HUES6 (cell line): ENCODE results near the gene PMPCA.

Experiments used
- H3K27ac ChIP-seq: 2 replicates; pipeline ENCODE4 v1.7.0; 2013; ENCODE audit warnings: low read depth, mild to moderate bottlenecking, low read length, inconsistent platforms
- H3K27me3 ChIP-seq: 2 replicates; pipeline ENCODE4 v1.6.1; 2013; ENCODE audit warnings: low read length; ENCODE audit not compliant: control insufficient read depth, insufficient read depth
- H3K36me3 ChIP-seq: 2 replicates; pipeline ENCODE4 v1.6.1; 2013; ENCODE audit warnings: low read length; ENCODE audit not compliant: control insufficient read depth, insufficient read depth
- H3K4me1 ChIP-seq: 2 replicates; pipeline ENCODE4 v1.6.1; 2013; ENCODE audit warnings: low read length; ENCODE audit not compliant: control insufficient read depth, insufficient read depth
- H3K4me3 ChIP-seq: 2 replicates; pipeline ENCODE4 v1.5.1; 2013; ENCODE audit warnings: low read depth, low read length
- H3K9ac ChIP-seq: one replicate; pipeline ENCODE4 v1.6.1; 2013; ENCODE audit warnings: mild to moderate bottlenecking, low read length
- H3K9me3 ChIP-seq: 2 replicates; pipeline ENCODE4 v1.6.1; 2013; ENCODE audit warnings: low read depth, low read length; ENCODE audit not compliant: control insufficient read depth, insufficient read depth

The PMPCA gene

GRCh38 chr9:136410500-136411287 is at the start of gene PMPCA, which contains the start of gene ENTR1:
PMPCA (plus strand) TSS chr9:136410658; CDS start chr9:136410669, 11 bp downstream.
ENTR1 (minus strand) TSS chr9:136410614; CDS start chr9:136410397, 217 bp downstream.
- Histone ChIP-seq H3K4me1 (peaks cover 9% of the 10 kb centered on the region; the same call in 1 of the 2 replicates), H3K4me3 (peak within 1 kb of the TSS; percentile 100), H3K27me3 (no peaks in the 10 kb centered on the region), H3K27ac (peak within 1 kb of the TSS; percentile 97), H3K9ac (peak within 1 kb of the TSS; percentile 98), H3K9me3 (no peaks in the 10 kb centered on the region), H3K36me3 (peaks cover 63% of the 10 kb centered on the region)

GRCh38 chr9:136361047-136361753 is 49.3 kb upstream of the PMPCA start:
- no peak overlapping the region for H3K27ac ChIP-seq
- peaks cover 17% of the 10 kb centered on the region for H3K4me1 ChIP-seq
- no peak overlapping the region for H3K4me3 ChIP-seq
- peaks cover 8% of the 10 kb centered on the region for H3K36me3 ChIP-seq
- no peaks in the 10 kb centered on the region for H3K9me3 ChIP-seq
- peak overlapping the region; percentile 36 for H3K9ac ChIP-seq
- no peaks in the 10 kb centered on the region for H3K27me3 ChIP-seq

- Histone ChIP-seq H3K9ac (no peak overlapping the region), H3K27ac (no peak overlapping the region), H3K36me3 (peaks cover 8% of the 10 kb centered on the region), H3K27me3 (no peaks in the 10 kb centered on the region), H3K4me1 (peaks cover 17% of the 10 kb centered on the region), H3K4me3 (no peak overlapping the region), H3K9me3 (no peaks in the 10 kb centered on the region)
These were observed 48.6 kb upstream of the PMPCA start for GRCh38 chr9:136361754-136362449.

GRCh38 chr9:136362450-136362784 is 48.0 kb upstream of the PMPCA start:
- Histone ChIP-seq H3K36me3 (peaks cover 8% of the 10 kb centered on the region), H3K4me1 (peaks cover 17% of the 10 kb centered on the region), H3K4me3 (no peak overlapping the region), H3K27ac (no peak overlapping the region), H3K9me3 (no peaks in the 10 kb centered on the region), H3K9ac (no peak overlapping the region), H3K27me3 (no peaks in the 10 kb centered on the region)

GRCh38 chr9:136363106-136363948 is 47.1 kb upstream of the PMPCA start, which contains the start of gene DNLZ:
DNLZ (minus strand) TSS chr9:136363744; CDS start chr9:136363714, 30 bp downstream.
- Histone ChIP-seq H3K27me3 (no peaks in the 10 kb centered on the region), H3K27ac (no peak within 1 kb of the TSS; the same call in 1 of the 2 replicates), H3K9me3 (no peaks in the 10 kb centered on the region), H3K4me1 (peaks cover 17% of the 10 kb centered on the region), H3K9ac (peak within 1 kb of the TSS; percentile 95), H3K4me3 (peak within 1 kb of the TSS; percentile 96), H3K36me3 (peaks cover 8% of the 10 kb centered on the region)

- no peaks in the 10 kb centered on the region for H3K27me3 ChIP-seq
- peaks cover 17% of the 10 kb centered on the region for H3K4me1 ChIP-seq
- no peak overlapping the region for H3K27ac ChIP-seq
- peak overlapping the region; percentile 21 for H3K9ac ChIP-seq
- peak overlapping the region; percentile 96 for H3K4me3 ChIP-seq
- peaks cover 8% of the 10 kb centered on the region; the same call in 1 of the 2 replicates for H3K36me3 ChIP-seq
- H3K9me3 ChIP-seq, result no peaks in the 10 kb centered on the region
These were observed 46.3 kb upstream of the PMPCA start for GRCh38 chr9:136363949-136364748.

GRCh38 chr9:136364942-136365774 is 45.3 kb upstream of the PMPCA start:
- H3K36me3 ChIP-seq, result peaks cover 5% of the 10 kb centered on the region; the same call in 1 of the 2 replicates
- H3K4me3 ChIP-seq, result no peak overlapping the region
- no peak overlapping the region for H3K9ac ChIP-seq
- peaks cover 17% of the 10 kb centered on the region for H3K4me1 ChIP-seq
- H3K9me3 ChIP-seq, result no peaks in the 10 kb centered on the region
- no peaks in the 10 kb centered on the region for H3K27me3 ChIP-seq
- no peak overlapping the region for H3K27ac ChIP-seq

GRCh38 chr9:136365775-136366222 is 44.7 kb upstream of the PMPCA start:
- H3K9me3 ChIP-seq, result no peaks in the 10 kb centered on the region
- peaks cover 9% of the 10 kb centered on the region; the same call in 1 of the 2 replicates for H3K36me3 ChIP-seq
- no peak overlapping the region for H3K4me3 ChIP-seq
- H3K9ac ChIP-seq, result no peak overlapping the region
- H3K27ac ChIP-seq, result no peak overlapping the region
- H3K27me3 ChIP-seq, result no peaks in the 10 kb centered on the region
- H3K4me1 ChIP-seq, result peaks cover 17% of the 10 kb centered on the region

GRCh38 chr9:136366826-136367225 is 43.6 kb upstream of the PMPCA start:
- no peaks in the 10 kb centered on the region for H3K9me3 ChIP-seq
- H3K4me3 ChIP-seq, result no peak overlapping the region
- no peak overlapping the region for H3K9ac ChIP-seq
- H3K4me1 ChIP-seq, result peaks cover 17% of the 10 kb centered on the region
- no peak overlapping the region for H3K27ac ChIP-seq
- peaks cover 4% of the 10 kb centered on the region; the same call in 1 of the 2 replicates for H3K36me3 ChIP-seq
- H3K27me3 ChIP-seq, result no peaks in the 10 kb centered on the region
